Body of pancreas (tissue), 4 donors: ENCODE measurements around the gene OR51A4.

ENCODE experiments used
- CTCF ChIP-seq, 7 experiments: fragments of 450-650 bp in 4 of 7; fragments of 200-600 bp in 3 of 7; sonication (generic) in 3 of 7; IDR thresholded peaks; one replicate each; pipeline ENCODE4 v1.5.1; 2016 to 2019; ENCODE audit warnings: antibody characterized with exemption in 7 of 7
- POLR2A ChIP-seq, 3 donors: fragments of 450-650 bp; IDR thresholded peaks; one replicate each; pipeline ENCODE4 v1.6.1; 2016; ENCODE audit warnings: antibody characterized with exemption in 3 of 3, mild to moderate bottlenecking in 2 of 3

- TF ChIP-seq POLR2A (IDR thresholded peaks at IDR 0.05) (no peak), CTCF (IDR thresholded peaks at IDR 0.05) (no peak)
Observed at GRCh38 chr11:4936745-4937144, 10.7 kb downstream of the OR51A4 start.
